GM12878 (cell line): ENCODE measurements around the gene ITGA8. TPM values are rescaled to one million over a fixed set of nuclear protein-coding genes. Genes with fewer than 3 reads are reported as not detected.

ENCODE experiments used
- ATAC-seq: fragments of 200-7000 bp; cut with Tn5 transposase; 3 replicates; pipeline ENCODE4 v1.9.1; 2020; ENCODE audit warnings: mild to moderate bottlenecking, moderate library complexity
- BruUV-seq: library from RNA; stranded (reverse); fragments of 400-500 nt; replicated peaks from 2 replicates; lab custom pipeline; 2021; lab: Mats Ljungman, UMichigan
- CTCF ChIA-PET: fragments of 300-600 bp; sonication (Branson Sonifier 250); formaldehyde crosslinking; extraction: SDS; loops from one replicate; lab custom pipeline; 2021; ENCODE audit warnings: inconsistent platforms; lab: Yijun Ruan, JAX
- POLR2A ChIA-PET: fragments of 350-600 bp; formaldehyde crosslinking; extraction: SDS; loops from one replicate; lab custom pipeline; 2021; ENCODE audit warnings: inconsistent platforms; lab: Charles Lee
- RAD21 ChIA-PET: fragments of 300-600 bp; sonication (Branson Sonifier 250); formaldehyde crosslinking; loops from one replicate; lab custom pipeline; 2023; ENCODE audit warnings: antibody characterized with exemption; ENCODE audit not compliant: unreplicated experiment; lab: Charles Lee
- SMC1A ChIA-PET: fragments of 300-600 bp; sonication (Branson Sonifier 250); formaldehyde crosslinking; loops from one replicate; lab custom pipeline; 2023; ENCODE audit not compliant: unreplicated experiment, uncharacterized antibody; lab: Charles Lee
- DNase-seq: peaks from one replicate; pipeline ENCODE4 v3.0.0-alpha.2; 2011; ENCODE audit warnings: low read depth, low spot score
- FAIRE-seq: peaks from 3 replicates; lab custom pipeline; 2011; peaks lifted over from hg19 to GRCh38; lab: Jason Lieb, UNC
- H2AFZ ChIP-seq: 2 replicates; pipeline ENCODE4 v1.6.0; 2011; ENCODE audit warnings: low read depth, low read length, control low read depth; ENCODE audit not compliant: control insufficient read depth
- H3K27ac ChIP-seq: 2 replicates; pipeline ENCODE4 v1.5.1; 2011; ENCODE audit warnings: control low read depth; ENCODE audit not compliant: control insufficient read depth, insufficient read depth
- H3K27me3 ChIP-seq, 2 experiments: replicated peaks in 1 of 2; 2 replicates each; pipeline versions ENCODE4 v1.6.0 to v1.6.1; 2011; ENCODE audit warnings: low read length in 1 of 2; ENCODE audit not compliant: control insufficient read depth in 2 of 2, insufficient read depth in 2 of 2
- H3K36me3 ChIP-seq, 2 experiments: 2 replicates each; pipeline ENCODE4 v1.5.1; 2011; ENCODE audit warnings: low read length in 1 of 2; ENCODE audit not compliant: control insufficient read depth in 2 of 2, insufficient read depth in 2 of 2
- H3K4me1 ChIP-seq: 2 replicates; pipeline ENCODE4 v1.6.1; 2011; ENCODE audit warnings: mild to moderate bottlenecking, low read length, moderate library complexity, mixed read lengths; ENCODE audit not compliant: control insufficient read depth, insufficient read depth
- H3K4me2 ChIP-seq: 2 replicates; pipeline ENCODE4 v1.6.0; 2011; ENCODE audit warnings: control low read depth; ENCODE audit not compliant: control insufficient read depth, insufficient read depth
- H3K4me3 ChIP-seq: fragments of 200-600 bp; sonication (generic); 2 replicates; pipeline ENCODE4 v1.5.1; 2016
- H3K79me2 ChIP-seq: 2 replicates; pipeline ENCODE4 v1.6.0; 2011; ENCODE audit warnings: low read length; ENCODE audit not compliant: control insufficient read depth, insufficient read depth
- H3K9ac ChIP-seq: 2 replicates; pipeline ENCODE4 v1.8.0; 2011; ENCODE audit warnings: low read length, control low read depth, mixed read lengths; ENCODE audit not compliant: control insufficient read depth, insufficient read depth
- H3K9me3 ChIP-seq: replicated peaks from 3 replicates; pipeline ENCODE4 v1.5.1; 2011; ENCODE audit warnings: mild to moderate bottlenecking, low read length; ENCODE audit not compliant: control insufficient read depth, insufficient read depth
- H4K20me1 ChIP-seq: 2 replicates; pipeline ENCODE4 v1.6.0; 2011; ENCODE audit not compliant: control insufficient read depth, insufficient read depth
- CBX5 ChIP-seq: sonication (generic); IDR thresholded peaks from 2 replicates; pipeline ENCODE4 v1.6.1; 2016; ENCODE audit warnings: low read depth, moderate library complexity, mild to moderate bottlenecking, inconsistent platforms
- CHD2 ChIP-seq: IDR thresholded peaks from 2 replicates; pipeline ENCODE4 v1.6.1; 2011; ENCODE audit warnings: low read depth, low read length, improper control_type of control experiment, borderline replicate concordance
- EED ChIP-seq: sonication (generic); IDR thresholded peaks from 2 replicates; pipeline ENCODE4 v1.6.1; 2016; ENCODE audit warnings: antibody characterized with exemption, low read depth
- ETV6 ChIP-seq, 2 experiments: fragments of 450-650 bp in 1 of 2; IDR thresholded peaks in 1 of 2; conservative IDR thresholded peaks in 1 of 2; 2 replicates each; pipeline ENCODE4 v1.6.1; 2014; ENCODE audit warnings: antibody characterized with exemption in 1 of 2, borderline replicate concordance in 1 of 2, low read depth in 1 of 2, mild to moderate bottlenecking in 1 of 2, moderate library complexity in 1 of 2
- JUNB ChIP-seq: IDR thresholded peaks from 2 replicates; pipeline ENCODE4 v1.6.1; 2016; ENCODE audit warnings: antibody characterized with exemption, mild to moderate bottlenecking
- KAT2A ChIP-seq: conservative IDR thresholded peaks from 2 replicates; pipeline ENCODE4 v1.6.1; 2011; ENCODE audit warnings: low read depth, low read length; ENCODE audit not compliant: control insufficient read depth
- KLF5 ChIP-seq: fragments of 450-650 bp; IDR thresholded peaks from 2 replicates; pipeline ENCODE4 v1.6.1; 2014; ENCODE audit warnings: mild to moderate bottlenecking; ENCODE audit not compliant: partially characterized antibody
- MXI1 ChIP-seq: fragments of 150-350 bp; IDR thresholded peaks from 2 replicates; pipeline ENCODE4 v1.6.1; 2011; ENCODE audit warnings: low read depth, mild to moderate bottlenecking, inconsistent platforms, low read length, improper control_type of control experiment
- PAX8 ChIP-seq: fragments of 450-650 bp; IDR thresholded peaks from 2 replicates; pipeline ENCODE4 v1.6.1; 2017; ENCODE audit warnings: mild to moderate bottlenecking, moderate library complexity
- POLR2AphosphoS5 ChIP-seq: IDR thresholded peaks from 2 replicates; pipeline ENCODE4 v1.6.1; 2011; ENCODE audit warnings: mild to moderate bottlenecking, low read length, inconsistent platforms
- RFX5 ChIP-seq: IDR thresholded peaks from 2 replicates; pipeline ENCODE4 v1.6.1; 2011; ENCODE audit warnings: low read depth, low read length, improper control_type of control experiment
- RUNX3 ChIP-seq: IDR thresholded peaks from 2 replicates; pipeline ENCODE4 v1.6.1; 2012; ENCODE audit warnings: low read length, inconsistent platforms
- TAF1 ChIP-seq: IDR thresholded peaks from 2 replicates; pipeline ENCODE4 v1.6.1; 2011; ENCODE audit warnings: mild to moderate bottlenecking, low read depth, low read length, borderline replicate concordance
- WRNIP1 ChIP-seq: IDR thresholded peaks from 2 replicates; pipeline ENCODE4 v1.6.1; 2011; ENCODE audit warnings: low read depth, low read length, improper control_type of control experiment, borderline replicate concordance
- ZNF207 ChIP-seq: fragments of 450-650 bp; IDR thresholded peaks from 2 replicates; pipeline ENCODE4 v1.6.1; 2014; ENCODE audit warnings: antibody characterized with exemption, mild to moderate bottlenecking, borderline replicate concordance
- ZNF217 ChIP-seq: fragments of 450-650 bp; IDR thresholded peaks from 2 replicates; pipeline ENCODE4 v1.6.1; 2017; ENCODE audit warnings: antibody characterized with exemption, mild to moderate bottlenecking
- WGBS: methylation state at CpG from one replicate; pipeline ENCODE4 v1.1.6; 2016; ENCODE audit warnings: low lambda C conversion rate; ENCODE audit not compliant: insufficient replicate concordance, insufficient coverage; ENCODE audit errors: missing lambda C conversion rate; 5-methylcytosine and 5-hydroxymethylcytosine counted together
- in situ Hi-C: fragments of 300-500 bp; cut with MboI; formaldehyde crosslinking; loops from 9 replicates; pipeline ENCODE4 v1.14.3; 2018; ENCODE audit warnings: mixed read lengths
- intact Hi-C: fragments of 100-400 bp; cut with micrococcal nuclease; formaldehyde crosslinking; loops from one replicate; pipeline ENCODE4 v1.14.2; 2022; ENCODE audit not compliant: unreplicated experiment
- polyA plus RNA-seq, 11 experiments: library from polyadenylated mRNA; depleted of rRNA in 4 of 11; unstranded in 6 of 11; stranded (reverse) in 5 of 11; fragments of >200 nt; fragmentation: Nextera tagmentation in 4 of 11; fragmentation: Illumina TruSeq in 1 of 11; extraction: Ambion mirVana in 4 of 11; extraction: Trizol in 1 of 11; gene quantifications; 1 replicate in 1 of 11; 2 replicates in 10 of 11; pipeline versions ENCODE4 v1.2.1 to v1.2.3, GENCODE V29; 2011 to 2016; ENCODE audit warnings: inconsistent platforms in 2 of 11, missing spikeins in 2 of 11, low read depth in 1 of 11
- total RNA-seq, 4 experiments: library from RNA; depleted of rRNA in 3 of 4; stranded (reverse); fragments of >200 nt in 3 of 4; fragmentation: Illumina TruSeq in 1 of 4; extraction: Trizol in 1 of 4; gene quantifications; 2 replicates each; pipeline versions ENCODE4 v1.2.1 to v1.2.3, GENCODE V29; 2013 to 2021
- TF ChIP-seq, protein P1 (sequence below): IDR thresholded peaks from 2 replicates; pipeline ENCODE4 v1.6.1; 2012; ENCODE audit warnings: low read depth, low read length, improper control_type of control experiment
- TF ChIP-seq, protein P2 (sequence below): IDR thresholded peaks from 2 replicates; pipeline ENCODE4 v1.6.1; 2011; ENCODE audit warnings: mild to moderate bottlenecking, low read depth, low read length, moderate library complexity; ENCODE audit not compliant: insufficient replicate concordance
- TF ChIP-seq, protein P3 (sequence below), 3 experiments: IDR thresholded peaks in 2 of 3; conservative IDR thresholded peaks in 1 of 3; 2 replicates each; pipeline ENCODE4 v1.5.1; 2011; ENCODE audit warnings: low read depth in 3 of 3, low read length in 3 of 3, mild to moderate bottlenecking in 3 of 3, control low read depth in 2 of 3, moderate library complexity in 2 of 3, inconsistent platforms in 1 of 3, mixed read lengths in 1 of 3; ENCODE audit not compliant: control insufficient read depth in 2 of 3, insufficient read depth in 1 of 3; ENCODE audit errors: extremely low read depth in 1 of 3
- TF ChIP-seq, protein P4 (sequence below): fragments of 450-650 bp; IDR thresholded peaks from 2 replicates; pipeline ENCODE4 v1.6.1; 2018; ENCODE audit warnings: borderline replicate concordance, mild to moderate bottlenecking; ENCODE audit not compliant: partially characterized antibody

ITGA8 gene
- total and polyA plus RNA-seq, 10 of the 15 experiments (the other 5 are each of a cell fraction or from before 2014, with no cell fraction given), result 0.03 TPM; not detected in 9

DNA sequence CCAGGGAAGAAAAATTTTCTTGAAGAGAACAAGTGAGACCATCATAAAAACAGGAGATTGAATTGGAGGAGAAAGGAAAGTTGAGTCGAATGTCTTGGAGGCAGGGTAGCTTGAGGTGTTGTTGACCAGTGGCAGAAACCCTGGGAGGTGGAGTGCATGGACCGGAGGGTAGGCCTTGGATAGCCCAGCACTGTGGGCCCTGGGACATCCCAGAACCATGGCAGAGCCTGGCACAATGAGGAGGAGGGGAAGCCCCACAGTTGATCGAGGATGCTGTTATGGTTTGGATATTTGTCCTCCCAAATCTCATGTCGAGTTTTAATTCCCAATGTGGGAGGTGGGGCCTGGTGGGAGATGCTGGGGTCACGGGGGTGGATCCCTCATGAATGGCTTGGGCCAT, 157.1 kb downstream of the ITGA8 start:
- ATAC-seq (no peak), DNase-seq (no peak), FAIRE-seq (no peak)
- BruUV-seq, result no TSS peak
- H3K27ac ChIP-seq, result no peak overlapping the region
- no peak overlapping the region for H3K4me3 ChIP-seq
- ChIA-PET SMC1A (no interaction called here), CTCF (no interaction called here), RAD21 (no interaction called here), POLR2A (no interaction called here)
- H3K27me3 ChIP-seq, result no peaks in the 10 kb centered on the region
- no peak overlapping the region for H3K9ac ChIP-seq
- in situ Hi-C loops (no loop called here), intact Hi-C loops (no loop called here)
- H4K20me1 ChIP-seq, result no peaks in the 10 kb centered on the region
- TF ChIP-seq ZNF207 (no peak), PAX8 (no peak), WRNIP1 (no peak), POLR2AphosphoS5 (no peak), MXI1 (no peak), KLF5 (no peak), KAT2A (no peak), CHD2 (no peak), TAF1 (no peak), ZNF217 (no peak), CBX5 (no peak), RFX5 (no peak), EED (no peak), ETV6 (conservative IDR thresholded peaks at IDR 0.05 in 1 of 2, IDR thresholded peaks at IDR 0.05 in 1 of 2; ENCODE audit: borderline replicate concordance in 1 of 2, low read depth in 1 of 2) (no peak), JUNB (no peak), RUNX3 (no peak)
- TF ChIP-seq, protein P1, sequence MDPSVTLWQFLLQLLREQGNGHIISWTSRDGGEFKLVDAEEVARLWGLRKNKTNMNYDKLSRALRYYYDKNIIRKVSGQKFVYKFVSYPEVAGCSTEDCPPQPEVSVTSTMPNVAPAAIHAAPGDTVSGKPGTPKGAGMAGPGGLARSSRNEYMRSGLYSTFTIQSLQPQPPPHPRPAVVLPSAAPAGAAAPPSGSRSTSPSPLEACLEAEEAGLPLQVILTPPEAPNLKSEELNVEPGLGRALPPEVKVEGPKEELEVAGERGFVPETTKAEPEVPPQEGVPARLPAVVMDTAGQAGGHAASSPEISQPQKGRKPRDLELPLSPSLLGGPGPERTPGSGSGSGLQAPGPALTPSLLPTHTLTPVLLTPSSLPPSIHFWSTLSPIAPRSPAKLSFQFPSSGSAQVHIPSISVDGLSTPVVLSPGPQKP, result no peak
- TF ChIP-seq, protein P2, sequence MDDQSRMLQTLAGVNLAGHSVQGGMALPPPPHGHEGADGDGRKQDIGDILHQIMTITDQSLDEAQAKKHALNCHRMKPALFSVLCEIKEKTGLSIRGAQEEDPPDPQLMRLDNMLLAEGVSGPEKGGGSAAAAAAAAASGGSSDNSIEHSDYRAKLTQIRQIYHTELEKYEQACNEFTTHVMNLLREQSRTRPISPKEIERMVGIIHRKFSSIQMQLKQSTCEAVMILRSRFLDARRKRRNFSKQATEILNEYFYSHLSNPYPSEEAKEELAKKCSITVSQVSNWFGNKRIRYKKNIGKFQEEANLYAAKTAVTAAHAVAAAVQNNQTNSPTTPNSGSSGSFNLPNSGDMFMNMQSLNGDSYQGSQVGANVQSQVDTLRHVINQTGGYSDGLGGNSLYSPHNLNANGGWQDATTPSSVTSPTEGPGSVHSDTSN, result no peak
- TF ChIP-seq, protein P3, sequence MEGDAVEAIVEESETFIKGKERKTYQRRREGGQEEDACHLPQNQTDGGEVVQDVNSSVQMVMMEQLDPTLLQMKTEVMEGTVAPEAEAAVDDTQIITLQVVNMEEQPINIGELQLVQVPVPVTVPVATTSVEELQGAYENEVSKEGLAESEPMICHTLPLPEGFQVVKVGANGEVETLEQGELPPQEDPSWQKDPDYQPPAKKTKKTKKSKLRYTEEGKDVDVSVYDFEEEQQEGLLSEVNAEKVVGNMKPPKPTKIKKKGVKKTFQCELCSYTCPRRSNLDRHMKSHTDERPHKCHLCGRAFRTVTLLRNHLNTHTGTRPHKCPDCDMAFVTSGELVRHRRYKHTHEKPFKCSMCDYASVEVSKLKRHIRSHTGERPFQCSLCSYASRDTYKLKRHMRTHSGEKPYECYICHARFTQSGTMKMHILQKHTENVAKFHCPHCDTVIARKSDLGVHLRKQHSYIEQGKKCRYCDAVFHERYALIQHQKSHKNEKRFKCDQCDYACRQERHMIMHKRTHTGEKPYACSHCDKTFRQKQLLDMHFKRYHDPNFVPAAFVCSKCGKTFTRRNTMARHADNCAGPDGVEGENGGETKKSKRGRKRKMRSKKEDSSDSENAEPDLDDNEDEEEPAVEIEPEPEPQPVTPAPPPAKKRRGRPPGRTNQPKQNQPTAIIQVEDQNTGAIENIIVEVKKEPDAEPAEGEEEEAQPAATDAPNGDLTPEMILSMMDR (IDR thresholded peaks at IDR 0.05 in 2 of 3, conservative IDR thresholded peaks at IDR 0.05 in 1 of 3; ENCODE audit: control insufficient read depth in 2 of 3, extremely low read depth in 1 of 3, insufficient read depth in 1 of 3, low read depth in 3 of 3, low read length in 3 of 3), result no peak
- TF ChIP-seq, protein P4, sequence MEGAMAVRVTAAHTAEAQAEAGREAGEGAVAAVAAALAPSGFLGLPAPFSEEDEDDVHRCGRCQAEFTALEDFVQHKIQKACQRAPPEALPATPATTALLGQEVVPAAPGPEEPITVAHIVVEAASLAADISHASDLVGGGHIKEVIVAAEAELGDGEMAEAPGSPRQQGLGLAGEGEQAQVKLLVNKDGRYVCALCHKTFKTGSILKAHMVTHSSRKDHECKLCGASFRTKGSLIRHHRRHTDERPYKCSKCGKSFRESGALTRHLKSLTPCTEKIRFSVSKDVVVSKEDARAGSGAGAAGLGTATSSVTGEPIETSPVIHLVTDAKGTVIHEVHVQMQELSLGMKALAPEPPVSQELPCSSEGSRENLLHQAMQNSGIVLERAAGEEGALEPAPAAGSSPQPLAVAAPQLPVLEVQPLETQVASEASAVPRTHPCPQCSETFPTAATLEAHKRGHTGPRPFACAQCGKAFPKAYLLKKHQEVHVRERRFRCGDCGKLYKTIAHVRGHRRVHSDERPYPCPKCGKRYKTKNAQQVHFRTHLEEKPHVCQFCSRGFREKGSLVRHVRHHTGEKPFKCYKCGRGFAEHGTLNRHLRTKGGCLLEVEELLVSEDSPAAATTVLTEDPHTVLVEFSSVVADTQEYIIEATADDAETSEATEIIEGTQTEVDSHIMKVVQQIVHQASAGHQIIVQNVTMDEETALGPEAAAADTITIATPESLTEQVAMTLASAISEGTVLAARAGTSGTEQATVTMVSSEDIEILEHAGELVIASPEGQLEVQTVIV, result no peak
- H2AFZ ChIP-seq, result no peak overlapping the region
- H3K79me2 ChIP-seq, result no peaks in the 10 kb centered on the region
- WGBS, result 21% methylated on average over 5 of the region's 5 CpGs
- no peaks in the 10 kb centered on the region for H3K9me3 ChIP-seq
- H3K4me1 ChIP-seq, result no peaks in the 10 kb centered on the region
- H3K36me3 ChIP-seq, result no peaks in the 10 kb centered on the region
- no peak overlapping the region for H3K4me2 ChIP-seq
